ENCODE data around the gene SCTR.

GRCh38 chr2:119466373-119466772 is 57.9 kb downstream of the SCTR start:
- TF ChIP-seq CTCF (conservative IDR thresholded peaks at IDR 0.05 in 1 of 2, IDR thresholded peaks at IDR 0.05 in 1 of 2; ENCODE audit: extremely low read depth in 1 of 2, insufficient read depth in 1 of 2, low read depth in 1 of 2, low read length in 2 of 2) = no peak
- TF ChIP-seq EZH2 (IDR thresholded peaks at IDR 0.05; ENCODE audit: borderline replicate concordance, low read length) = no peak

All from mammary epithelial cell (primary cell).